ENCODE results near the gene HSD17B8.

Gene HSD17B8

DNA sequence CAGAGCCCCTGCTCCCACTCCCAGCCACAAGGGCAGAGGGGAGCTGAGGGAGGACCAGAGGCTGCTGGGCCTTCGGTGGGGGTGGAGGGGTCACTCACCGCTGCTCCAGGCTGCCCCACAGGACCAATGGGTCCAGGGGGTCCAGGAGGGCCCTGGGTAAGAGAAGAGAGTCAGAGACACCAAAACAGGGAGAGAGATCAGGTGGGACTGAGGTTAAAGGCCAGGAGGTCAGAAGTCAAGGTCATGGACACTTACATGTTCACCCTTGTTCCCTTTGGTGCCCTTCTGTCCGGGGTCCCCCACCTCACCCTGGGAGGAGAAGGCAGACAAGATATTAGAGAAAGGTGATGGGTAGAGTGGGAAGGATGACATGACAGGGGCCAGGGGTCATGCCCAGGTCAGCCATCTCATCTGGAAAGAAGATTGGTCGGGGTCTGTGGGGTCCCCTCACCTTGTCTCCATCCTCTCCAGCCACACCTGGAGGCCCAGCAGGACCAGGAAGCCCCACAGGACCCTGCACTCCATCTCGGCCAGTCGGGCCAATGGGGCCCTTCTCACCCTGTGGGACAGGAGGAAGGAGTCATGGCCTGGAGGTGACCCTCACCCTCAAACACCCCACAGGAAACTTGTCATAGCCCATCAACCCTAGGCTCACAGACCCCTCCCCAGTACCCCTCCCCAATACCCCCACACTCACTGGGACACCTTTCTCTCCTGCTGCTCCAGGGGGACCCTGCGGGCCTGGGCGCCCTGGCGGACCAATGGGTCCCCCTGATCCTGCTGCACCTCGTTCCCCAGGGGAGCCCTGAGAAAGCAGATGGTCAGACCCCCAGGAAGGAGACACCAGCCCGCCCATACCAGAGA lies 33.2 kb upstream of the HSD17B8 start:
- in situ Hi-C loops (cut with MboI; ENCODE audit: low sequenced_read_pairs) = no loop called here

DNA sequence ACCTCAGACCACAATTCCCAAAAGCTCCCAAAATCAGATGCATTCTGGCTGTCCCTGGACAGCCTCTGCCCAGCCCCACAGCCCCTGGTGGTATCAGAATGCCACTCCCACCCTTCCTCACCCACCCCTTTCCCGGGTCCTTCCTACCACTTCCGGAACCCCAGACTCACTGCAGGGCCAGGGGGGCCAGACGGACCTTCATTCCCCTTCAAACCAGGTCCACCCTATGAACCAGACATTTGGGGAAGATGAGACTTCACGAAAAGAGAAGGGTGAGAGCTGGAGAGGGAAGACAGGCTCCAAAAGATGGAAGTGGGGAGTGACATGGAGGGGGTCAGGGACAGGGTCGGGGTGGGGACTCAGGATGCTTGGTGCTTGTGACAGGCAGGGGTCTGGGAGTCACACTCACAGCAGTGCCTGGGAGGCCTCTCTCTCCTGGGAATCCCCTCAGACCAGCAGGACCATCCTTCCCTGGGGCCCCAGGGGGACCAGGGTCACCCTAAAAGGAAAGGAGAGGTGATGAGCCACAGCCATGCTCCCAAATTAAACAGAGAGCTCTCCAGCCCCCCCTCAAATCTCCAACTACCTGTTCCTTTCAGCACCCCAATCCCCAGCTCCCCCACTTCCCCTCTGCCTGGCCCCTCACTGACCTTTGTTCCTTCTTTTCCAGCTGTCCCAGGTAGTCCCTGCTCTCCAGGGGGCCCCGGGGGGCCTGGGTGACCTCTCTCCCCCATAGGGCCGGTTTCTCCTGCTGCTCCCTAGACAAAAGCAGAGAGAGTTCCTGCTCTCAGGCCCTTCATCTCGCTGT lies 32.4 kb upstream of the HSD17B8 start:
- in situ Hi-C loops (cut with MboI; ENCODE audit: low sequenced_read_pairs) = no loop called here

- in situ Hi-C loops (cut with MboI; ENCODE audit: low sequenced_read_pairs) = no loop called here
Observed at GRCh38 chr6:33172688-33173534, 31.5 kb upstream of the HSD17B8 start.

DNA sequence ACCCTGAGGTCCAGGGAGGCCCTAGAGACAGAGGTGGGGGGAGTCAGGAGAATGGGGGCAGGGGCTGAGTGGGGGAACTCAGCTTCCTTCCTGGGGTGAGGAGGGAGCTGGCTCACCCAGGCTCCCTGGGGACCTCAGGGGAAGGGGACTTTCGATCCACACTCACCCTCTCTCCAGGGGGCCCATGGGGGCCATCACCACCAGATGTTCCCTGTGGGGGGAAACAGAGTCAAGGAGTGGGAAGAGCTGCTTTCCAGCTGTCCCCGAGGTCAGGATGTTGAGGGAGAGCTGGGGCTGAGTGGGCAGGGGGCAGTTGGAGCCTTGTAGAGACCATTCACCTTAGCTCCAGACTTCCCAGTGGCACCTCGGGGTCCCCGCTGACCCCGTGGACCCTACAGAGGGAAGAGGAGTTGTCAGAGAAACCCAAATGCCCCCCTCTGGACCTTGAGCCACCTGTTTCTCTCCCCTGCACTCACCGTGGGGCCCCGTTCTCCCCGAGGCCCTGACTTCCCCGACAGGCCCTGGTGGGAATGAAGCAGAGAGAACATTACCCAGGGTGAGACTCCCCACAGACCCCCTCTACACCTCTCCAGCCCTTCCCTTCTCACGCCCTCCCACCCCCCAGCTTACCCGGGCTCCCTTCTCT lies 30.8 kb upstream of the HSD17B8 start:
- in situ Hi-C loops (cut with MboI; ENCODE audit: low sequenced_read_pairs) = no loop called here

GRCh38 chr6:33174784-33175183 lies 29.7 kb upstream of the HSD17B8 start:
- in situ Hi-C loops (cut with MboI; ENCODE audit: low sequenced_read_pairs) = no loop called here

DNA sequence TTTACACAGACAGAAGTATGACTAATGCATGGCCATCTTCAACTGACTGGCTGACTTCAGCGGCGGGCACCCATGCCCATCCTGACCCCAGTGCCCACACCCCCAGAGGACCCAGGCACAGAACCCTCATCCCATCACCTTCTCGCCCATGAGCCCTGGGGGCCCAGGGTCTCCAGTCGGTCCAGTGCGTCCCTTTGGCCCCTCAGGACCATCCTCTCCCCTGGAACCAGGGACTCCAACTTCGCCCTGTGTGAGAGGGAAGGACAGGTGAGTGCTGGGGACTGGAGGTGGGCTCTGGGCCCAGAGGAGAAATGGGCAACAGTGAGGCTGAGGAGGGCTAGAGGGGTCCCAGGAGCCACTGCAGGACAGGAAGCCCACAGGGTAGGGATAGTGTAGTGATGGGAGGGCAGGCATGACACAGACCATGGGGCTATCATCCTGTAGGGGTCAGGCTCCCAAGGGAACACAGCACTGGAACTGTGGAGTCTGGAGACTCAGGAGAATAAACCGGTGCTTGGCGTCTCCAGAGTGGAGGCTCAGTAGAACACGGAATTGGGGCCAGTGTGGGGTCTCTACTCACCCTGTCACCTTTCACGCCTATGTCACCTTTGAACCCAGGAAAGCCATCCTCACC lies 28.9 kb upstream of the HSD17B8 start:
- in situ Hi-C loops (cut with MboI; ENCODE audit: low sequenced_read_pairs) = no loop called here

DNA sequence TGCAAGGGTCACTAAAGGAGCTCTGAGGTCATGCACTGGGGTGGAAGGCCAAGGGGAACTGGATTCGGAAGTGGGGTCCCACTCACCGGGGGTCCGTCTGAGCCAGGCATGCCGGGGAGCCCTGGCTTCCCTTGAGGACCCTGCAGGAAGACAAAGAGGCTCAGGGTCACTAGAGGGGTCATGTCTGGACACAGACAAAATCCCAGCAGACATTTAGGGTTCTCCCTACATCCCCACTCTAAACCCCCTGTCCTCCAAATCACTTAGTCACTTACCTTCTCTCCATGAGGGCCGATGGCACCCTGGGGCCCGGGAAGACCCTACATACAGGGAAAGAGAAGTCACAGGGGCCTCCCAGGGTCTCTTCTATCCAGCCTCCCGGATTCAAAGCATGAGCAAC lies 27.5 kb upstream of the HSD17B8 start:
- in situ Hi-C loops (cut with MboI; ENCODE audit: low sequenced_read_pairs) = no loop called here

GRCh38 chr6:33177552-33178446 lies 26.7 kb upstream of the HSD17B8 start:
- in situ Hi-C loops (cut with MboI; ENCODE audit: low sequenced_read_pairs) = no loop called here

- in situ Hi-C loops (cut with MboI; ENCODE audit: low sequenced_read_pairs) = no loop called here
Observed at GRCh38 chr6:33178755-33179475, 25.5 kb upstream of the HSD17B8 start.

- in situ Hi-C loops (cut with MboI; ENCODE audit: low sequenced_read_pairs) = no loop called here
Observed at GRCh38 chr6:33181141-33181540, 23.3 kb upstream of the HSD17B8 start.

GRCh38 chr6:33183071-33183683 lies 21.3 kb upstream of the HSD17B8 start:
- in situ Hi-C loops (cut with MboI; ENCODE audit: low sequenced_read_pairs) = no loop called here

DNA sequence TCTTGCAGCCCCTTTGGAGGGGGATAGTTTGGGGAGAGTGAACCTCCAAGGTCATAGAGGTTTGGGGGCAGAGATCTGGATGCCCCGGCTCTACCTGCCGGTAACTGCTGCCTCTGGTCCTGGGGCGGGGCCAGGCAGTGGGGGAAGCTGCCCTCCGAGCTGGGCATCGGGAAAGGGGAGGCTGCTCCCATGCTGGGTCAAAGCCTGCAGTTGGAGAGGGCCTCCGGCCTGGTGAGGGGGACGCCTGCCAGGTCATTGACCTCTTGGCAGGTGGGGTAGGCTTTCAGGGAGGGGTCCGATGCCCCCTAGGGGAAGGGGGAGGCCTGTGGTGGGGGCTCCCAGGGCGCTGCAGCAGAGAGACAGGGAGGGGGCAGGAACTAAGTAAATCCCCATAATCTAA lies 19.3 kb upstream of the HSD17B8 start:
- in situ Hi-C loops (cut with MboI; ENCODE audit: low sequenced_read_pairs) = no loop called here

GRCh38 chr6:33185654-33186187 lies 18.7 kb upstream of the HSD17B8 start:
- in situ Hi-C loops (cut with MboI; ENCODE audit: low sequenced_read_pairs) = no loop called here

GRCh38 chr6:33187809-33188208 lies 16.6 kb upstream of the HSD17B8 start:
- in situ Hi-C loops (cut with MboI; ENCODE audit: low sequenced_read_pairs) = no loop called here

DNA sequence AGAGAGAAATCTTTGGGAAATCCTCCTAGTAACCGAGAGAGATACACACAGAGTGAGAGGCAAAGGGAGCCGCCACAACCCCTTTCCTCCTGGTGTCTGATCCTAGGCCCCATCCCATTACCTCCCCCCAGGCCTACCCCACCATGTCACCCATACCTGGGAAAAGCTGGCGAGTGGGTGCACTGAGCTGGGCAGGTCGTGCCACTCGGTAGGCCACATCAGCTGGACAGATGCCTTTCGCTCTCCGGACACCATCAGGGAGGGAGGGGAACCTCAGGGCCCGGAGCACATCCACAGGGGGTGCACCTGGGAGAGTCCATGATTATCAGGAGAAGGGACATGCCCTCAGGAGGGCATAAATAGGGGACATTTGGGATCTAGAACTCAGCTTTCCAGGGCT lies 15.3 kb upstream of the HSD17B8 start:
- in situ Hi-C loops (cut with MboI; ENCODE audit: low sequenced_read_pairs) = no loop called here

- in situ Hi-C loops (cut with MboI; ENCODE audit: low sequenced_read_pairs) = no loop called here
Observed at GRCh38 chr6:33189625-33190448, 14.6 kb upstream of the HSD17B8 start.

- in situ Hi-C loops (cut with MboI; ENCODE audit: low sequenced_read_pairs) = no loop called here
Observed at GRCh38 chr6:33190504-33191107, 13.8 kb upstream of the HSD17B8 start.
